HG03108 (cell line): Measurements from ENCODE around the gene MYOG.

Experiments
- ATAC-seq: cut with Tn5 transposase; IDR thresholded peaks from one replicate; pipeline ENCODE4 v1.9.1; 2021; ENCODE audit warnings: moderate library complexity; ENCODE audit not compliant: unreplicated experiment

Gene MYOG

GRCh38 chr1:203072911-203073310 lies 12.9 kb downstream of the MYOG start:
- no peak for ATAC-seq

- ATAC-seq: no peak
Observed at GRCh38 chr1:203072002-203072602, 13.7 kb downstream of the MYOG start.

GRCh38 chr1:203069030-203069747 lies 16.6 kb downstream of the MYOG start:
- ATAC-seq: no peak

GRCh38 chr1:203066965-203067364 lies 18.8 kb downstream of the MYOG start:
- no peak for ATAC-seq

- no peak for ATAC-seq
Observed at GRCh38 chr1:203065986-203066385, 19.8 kb downstream of the MYOG start.

GRCh38 chr1:203065191-203065590 lies 20.6 kb downstream of the MYOG start:
- no peak for ATAC-seq

- no peak for ATAC-seq
Observed at GRCh38 chr1:203063287-203063686, 22.5 kb downstream of the MYOG start.

GRCh38 chr1:203060115-203060514 lies 25.7 kb downstream of the MYOG start:
- ATAC-seq: no peak

GRCh38 chr1:203059485-203059884 lies 26.3 kb downstream of the MYOG start:
- ATAC-seq: no peak

GRCh38 chr1:203058676-203058935 lies 27.2 kb downstream of the MYOG start:
- ATAC-seq: no peak

GRCh38 chr1:203057911-203058675 lies 27.7 kb downstream of the MYOG start:
- ATAC-seq: no peak

GRCh38 chr1:203056516-203056915 lies 29.3 kb downstream of the MYOG start:
- ATAC-seq: no peak

- no peak for ATAC-seq
Observed at GRCh38 chr1:203056012-203056411, 29.8 kb downstream of the MYOG start.

- no peak for ATAC-seq
Observed at GRCh38 chr1:203055161-203055799, 30.5 kb downstream of the MYOG start.

GRCh38 chr1:203054642-203055041 lies 31.2 kb downstream of the MYOG start:
- ATAC-seq: no peak

GRCh38 chr1:203054184-203054583 lies 31.6 kb downstream of the MYOG start:
- no peak for ATAC-seq

GRCh38 chr1:203052601-203053000 lies 33.2 kb downstream of the MYOG start:
- ATAC-seq: no peak

- ATAC-seq: no peak
Observed at GRCh38 chr1:203051841-203052324, 33.9 kb downstream of the MYOG start.

- no peak for ATAC-seq
Observed at GRCh38 chr1:203050826-203051225, 35.0 kb downstream of the MYOG start.

- ATAC-seq: no peak
Observed at GRCh38 chr1:203049576-203050180, 36.1 kb downstream of the MYOG start.

GRCh38 chr1:203049077-203049476 lies 36.7 kb downstream of the MYOG start:
- no peak for ATAC-seq
